Endothelial cell of umbilical vein (primary cell): Measurements from ENCODE around the gene TAOK1. TPM values are rescaled to one million over a fixed set of nuclear protein-coding genes. Genes with fewer than 3 reads are reported as not detected.

Experiments used
- BruUV-seq: library from RNA; stranded (reverse); fragments of 400-500 nt; replicated peaks from 2 replicates; lab custom pipeline; 2021; lab: Mats Ljungman, UMichigan
- CTCF ChIA-PET: fragments of 300-600, 350-600 bp; sonication (Branson Sonifier 250); formaldehyde crosslinking; loops from one replicate; lab custom pipeline; 2021; ENCODE audit warnings: antibody characterized with exemption, inconsistent platforms; lab: Charles Lee
- POLR2A ChIA-PET: fragments of 300-600, 350-600 bp; sonication (Branson Sonifier 250); formaldehyde crosslinking; loops from one replicate; lab custom pipeline; 2021; ENCODE audit warnings: antibody characterized with exemption, inconsistent platforms; lab: Charles Lee
- DNase-seq: peaks from one replicate; pipeline ENCODE4 v3.0.0-alpha.2; 2011; ENCODE audit warnings: low read depth, low spot score
- FAIRE-seq: peaks from 2 replicates; lab custom pipeline; 2011; peaks lifted over from hg19 to GRCh38; lab: Jason Lieb, UNC
- H2AFZ ChIP-seq: 2 replicates; pipeline ENCODE4 v1.6.0; 2012; ENCODE audit warnings: low read depth, low read length, control low read depth, inconsistent platforms
- H3K27ac ChIP-seq: 2 replicates; pipeline ENCODE4 v1.5.1; 2011; ENCODE audit warnings: low read depth, mild to moderate bottlenecking, control low read depth, low read length, moderate library complexity; ENCODE audit not compliant: insufficient read depth
- H3K27me3 ChIP-seq, 2 experiments: 2 replicates each; pipeline versions ENCODE4 v1.6.0 to v1.6.1; 2011; ENCODE audit warnings: low read length in 2 of 2, mixed read lengths in 1 of 2; ENCODE audit not compliant: control insufficient read depth in 2 of 2, insufficient read depth in 2 of 2
- H3K36me3 ChIP-seq, 2 experiments: 2 replicates in 1 of 2; 3 replicates in 1 of 2; pipeline ENCODE4 v1.5.1; 2011; ENCODE audit warnings: low read length in 2 of 2, mild to moderate bottlenecking in 1 of 2, moderate library complexity in 1 of 2; ENCODE audit not compliant: control insufficient read depth in 2 of 2, insufficient read depth in 2 of 2; ENCODE audit errors: extremely low read depth in 1 of 2
- H3K4me1 ChIP-seq: 3 replicates; pipeline ENCODE4 v1.5.1; 2011; ENCODE audit warnings: mild to moderate bottlenecking, low read length; ENCODE audit not compliant: control insufficient read depth, insufficient read depth; ENCODE audit errors: extremely low read depth
- H3K4me2 ChIP-seq: 2 replicates; pipeline ENCODE4 v1.6.1; 2011; ENCODE audit warnings: low read length, control low read depth, mixed read lengths; ENCODE audit not compliant: insufficient read depth
- H3K4me3 ChIP-seq, 3 experiments: fragments of 200-600 bp in 1 of 3; sonication (generic), shearing (Covaris generic) in 1 of 3; replicated peaks in 1 of 3; 2 replicates each; pipeline ENCODE4 v1.5.1; 2011 to 2016; ENCODE audit warnings: control low read depth in 3 of 3, low read length in 3 of 3, mild to moderate bottlenecking in 2 of 3, inconsistent platforms in 1 of 3, low read depth in 1 of 3, moderate library complexity in 1 of 3; ENCODE audit not compliant: insufficient read depth in 1 of 3
- H3K79me2 ChIP-seq: 2 replicates; pipeline ENCODE4 v1.6.0; 2012; ENCODE audit warnings: low read length, inconsistent platforms; ENCODE audit not compliant: control insufficient read depth, insufficient read depth
- H3K9ac ChIP-seq: replicated peaks from 2 replicates; pipeline ENCODE3; 2011; ENCODE audit warnings: low read length, control low read depth; ENCODE audit not compliant: insufficient read depth; ENCODE audit errors: extremely low read depth
- H3K9me1 ChIP-seq: replicated peaks from 3 replicates; pipeline ENCODE4 v1.6.0; 2011; ENCODE audit warnings: mild to moderate bottlenecking, low read length; ENCODE audit not compliant: control insufficient read depth, insufficient read depth; ENCODE audit errors: extremely low read depth
- H3K9me3 ChIP-seq: replicated peaks from 2 replicates; pipeline ENCODE4 v1.5.1; 2012; ENCODE audit warnings: low read length, inconsistent platforms; ENCODE audit not compliant: control insufficient read depth, insufficient read depth
- H4K20me1 ChIP-seq: replicated peaks from 2 replicates; pipeline ENCODE3; 2011; ENCODE audit warnings: mild to moderate bottlenecking, low read length; ENCODE audit not compliant: control insufficient read depth, insufficient read depth; ENCODE audit errors: extremely low read depth
- CTCF ChIP-seq, 2 donors: IDR thresholded peaks; 1 replicate in 1 of 2; 2 replicates in 1 of 2; pipeline ENCODE4 v1.5.1; 2011; ENCODE audit warnings: low read length in 2 of 2, mild to moderate bottlenecking in 2 of 2, moderate library complexity in 2 of 2, control low read depth in 1 of 2, inconsistent platforms in 1 of 2, low read depth in 1 of 2; ENCODE audit not compliant: insufficient read depth in 1 of 2; ENCODE audit errors: extremely low read depth in 1 of 2
- EZH2 ChIP-seq: IDR thresholded peaks from 2 replicates; pipeline ENCODE4 v1.6.1; 2012; ENCODE audit warnings: borderline replicate concordance, low read depth, mild to moderate bottlenecking, moderate library complexity, low read length, inconsistent platforms; ENCODE audit not compliant: severe bottlenecking
- FOS ChIP-seq: IDR thresholded peaks from 2 replicates; pipeline ENCODE4 v1.6.1; 2011; ENCODE audit warnings: mild to moderate bottlenecking, low read length, moderate library complexity, borderline replicate concordance; ENCODE audit not compliant: insufficient read depth
- GATA2 ChIP-seq: IDR thresholded peaks from 2 replicates; pipeline ENCODE4 v1.7.0; 2011; ENCODE audit warnings: low read depth, mild to moderate bottlenecking, moderate library complexity, mixed read lengths, low read length; ENCODE audit not compliant: insufficient read length, insufficient read depth
- JUN ChIP-seq: IDR thresholded peaks from 2 replicates; pipeline ENCODE4 v1.6.1; 2011; ENCODE audit warnings: borderline replicate concordance, low read depth; ENCODE audit not compliant: insufficient read length, insufficient read depth
- MAX ChIP-seq: IDR thresholded peaks from 2 replicates; pipeline ENCODE4 v1.6.1; 2011; ENCODE audit not compliant: insufficient read depth, insufficient read length
- MYC ChIP-seq: IDR thresholded peaks from one replicate; pipeline ENCODE4 v1.6.1; 2011; ENCODE audit warnings: mild to moderate bottlenecking, low read depth, low read length
- POLR2A ChIP-seq: IDR thresholded peaks from 2 replicates; pipeline ENCODE4 v1.6.1; 2012; ENCODE audit warnings: low read depth, mild to moderate bottlenecking, control low read depth, low read length
- POLR2AphosphoS5 ChIP-seq: IDR thresholded peaks from 2 replicates; pipeline ENCODE4 v1.6.1; 2012; ENCODE audit warnings: low read depth, mild to moderate bottlenecking, control low read depth, low read length, moderate library complexity; ENCODE audit not compliant: insufficient read depth
- dilution Hi-C: fragments of 300-500 bp; cut with MboI; formaldehyde crosslinking; loops from one replicate; pipeline ENCODE4 v1.15.0; 2019; ENCODE audit warnings: low sequenced_read_pairs; ENCODE audit not compliant: extremely low pct_ligation_motif_present
- intact Hi-C: fragments of 100-400 bp; cut with micrococcal nuclease; formaldehyde crosslinking; loops from one replicate; pipeline ENCODE4 v1.10.0; 2022
- polyA plus RNA-seq, 4 experiments: library from polyadenylated mRNA; depleted of rRNA in 3 of 4; stranded (reverse) in 3 of 4; unstranded in 1 of 4; fragments of >200 nt; gene quantifications; 2 replicates each; pipeline versions ENCODE4 v1.2.1 to v1.2.3, GENCODE V29; 2011 to 2012; ENCODE audit warnings: missing spikeins in 1 of 4
- total RNA-seq: library from RNA; stranded (reverse); gene quantifications from 2 replicates; pipeline ENCODE4 v1.2.3, GENCODE V29; 2021

The TAOK1 gene
- total and polyA plus RNA-seq, 2 donors (not counting 3 experiments of a cell fraction or from before 2014, with no cell fraction given) = 11.0 to 82.2 TPM

GRCh38 chr17:29384901-29385300 is 5.3 kb upstream of the TAOK1 start:
- FAIRE-seq (no peak), DNase-seq (no peak)
- no peaks in the 10 kb centered on the region for H3K36me3 ChIP-seq
- H3K9me3 ChIP-seq = no peaks in the 10 kb centered on the region
- H4K20me1 ChIP-seq = no peaks in the 10 kb centered on the region
- no peak for TF ChIP-seq GATA2
- no peak for TF ChIP-seq CTCF (IDR thresholded peaks at IDR 0.05; ENCODE audit: extremely low read depth in 1 of 2, insufficient read depth in 1 of 2, low read depth in 1 of 2, low read length in 2 of 2)
- no peak for TF ChIP-seq FOS
- no peak for TF ChIP-seq MAX
- no peak for TF ChIP-seq POLR2AphosphoS5
- TF ChIP-seq EZH2 = no peak
- no peak for TF ChIP-seq JUN
- TF ChIP-seq MYC = no peak
- TF ChIP-seq POLR2A = no peak
- no peak overlapping the region for H2AFZ ChIP-seq
- H3K4me2 ChIP-seq = no peak overlapping the region
- dilution Hi-C loops (no loop called here), intact Hi-C loops (no loop called here)
- ChIA-PET CTCF (interaction anchor here (1.3 to 2.0 kb wide), 3 partner anchors 10 to 116 kb away, joined by 3 to 9 read pairs (median 4); no protein-coding TSS in a partner anchor), POLR2A (no interaction called here)
- H3K79me2 ChIP-seq = no peaks in the 10 kb centered on the region
- H3K27ac ChIP-seq = no peak overlapping the region
- H3K27me3 ChIP-seq = peaks cover 0 to 1% of the 10 kb centered on the region in 2 experiments
- H3K4me3 ChIP-seq = no peak overlapping the region
- no peak overlapping the region for H3K9ac ChIP-seq
- H3K4me1 ChIP-seq = peaks cover 4% of the 10 kb centered on the region
- no peaks in the 10 kb centered on the region for H3K9me1 ChIP-seq
- no TSS peak for BruUV-seq
